ENCODE data around the gene EDN2.

EDN2 gene

DNA sequence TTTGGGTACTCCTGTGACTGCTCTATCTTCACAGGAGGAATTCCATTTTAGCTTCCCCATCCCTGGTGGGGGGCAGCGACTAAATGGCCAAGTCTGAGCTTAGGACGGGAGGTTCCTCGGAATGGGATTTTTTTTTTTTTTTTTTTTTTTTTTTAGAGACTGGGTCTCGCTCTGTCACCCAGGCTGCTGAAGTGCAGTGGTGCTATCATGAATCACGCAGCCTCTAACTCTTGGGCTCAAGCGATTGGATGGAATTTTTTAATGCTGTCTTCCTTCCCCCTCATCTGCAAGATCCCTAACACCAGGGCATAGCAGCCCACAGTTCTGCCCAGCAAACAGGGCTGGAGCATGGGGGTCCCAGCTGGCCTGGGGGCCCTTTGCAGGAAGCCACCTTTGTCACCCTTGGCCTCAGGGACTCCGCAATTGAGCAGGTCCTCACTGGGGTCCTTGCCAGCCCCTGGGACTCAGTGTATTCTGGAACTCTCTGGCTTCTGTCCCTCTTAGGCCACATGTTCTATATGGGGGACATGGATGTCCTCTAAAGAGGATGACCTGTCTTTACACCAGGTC lies 13.1 kb upstream of the EDN2 start:
- FAIRE-seq, result no peak

DNA sequence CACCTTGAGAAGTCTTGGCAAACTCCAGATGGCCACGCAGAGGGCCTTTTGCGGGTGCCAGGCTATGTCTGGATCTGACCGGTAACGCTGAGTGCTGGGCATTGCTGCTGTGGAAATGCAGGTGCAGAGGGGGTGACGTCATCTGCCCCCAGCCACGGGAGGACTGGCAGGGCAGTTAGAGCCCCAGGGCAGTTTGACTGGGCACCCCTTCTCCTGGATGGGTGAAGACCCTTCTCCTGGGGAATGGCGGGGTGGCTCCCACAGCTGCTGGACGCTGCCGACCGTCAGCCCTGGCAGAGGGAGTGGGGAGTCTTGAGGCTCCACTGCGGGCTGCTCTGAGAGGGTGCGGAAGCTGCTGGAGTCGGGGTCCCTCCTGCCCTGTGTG lies 12.6 kb upstream of the EDN2 start:
- no peak for FAIRE-seq

DNA sequence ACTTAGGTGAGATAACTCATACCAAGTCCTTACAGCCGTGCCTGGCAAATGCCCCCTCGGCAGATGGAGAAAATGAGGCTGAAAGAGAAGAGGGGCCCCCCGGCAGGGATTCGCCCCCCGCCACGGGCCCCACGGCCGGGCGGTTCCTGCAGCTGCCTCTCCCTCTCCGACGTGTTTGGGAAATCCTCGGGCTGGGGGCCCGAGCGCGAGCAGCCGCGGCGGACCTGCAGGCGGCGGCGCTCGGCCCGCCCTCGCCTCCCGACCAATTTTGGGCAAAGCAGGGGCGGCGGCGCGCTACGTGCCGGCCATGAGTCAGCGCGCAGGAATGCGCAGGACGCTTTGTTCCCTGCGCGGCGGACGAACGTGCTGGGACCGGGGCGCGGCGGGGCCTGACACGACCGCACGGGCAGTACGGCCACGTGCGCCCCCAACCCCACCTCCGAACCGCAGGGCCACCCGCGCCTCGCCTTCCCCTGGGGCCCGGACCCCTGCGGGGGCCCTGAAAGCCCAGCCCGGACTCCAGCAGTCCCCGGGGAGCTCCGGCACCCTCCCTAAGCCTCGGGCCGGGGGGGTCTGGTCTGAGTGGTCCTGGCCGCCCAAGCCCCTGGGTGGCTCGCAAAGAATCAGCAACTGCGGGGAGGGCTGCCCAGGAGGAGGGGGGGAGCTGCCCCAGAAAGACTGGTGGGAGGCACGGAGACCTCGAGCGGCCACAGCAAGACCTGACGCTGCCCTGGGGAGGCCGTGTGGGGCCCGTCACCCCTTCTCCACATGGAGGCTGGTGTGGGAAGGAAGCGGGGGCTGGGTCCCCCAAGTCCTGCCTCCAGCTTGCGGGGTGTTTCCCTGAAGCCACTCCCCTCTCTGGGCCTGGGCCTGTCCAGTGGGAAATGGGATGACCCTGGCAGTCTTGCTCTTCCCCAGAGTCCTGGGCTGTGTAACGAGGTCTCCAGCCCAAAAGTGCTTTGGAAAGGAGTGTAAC lies 11.9 kb upstream of the EDN2 start:
- FAIRE-seq, result no peak

DNA sequence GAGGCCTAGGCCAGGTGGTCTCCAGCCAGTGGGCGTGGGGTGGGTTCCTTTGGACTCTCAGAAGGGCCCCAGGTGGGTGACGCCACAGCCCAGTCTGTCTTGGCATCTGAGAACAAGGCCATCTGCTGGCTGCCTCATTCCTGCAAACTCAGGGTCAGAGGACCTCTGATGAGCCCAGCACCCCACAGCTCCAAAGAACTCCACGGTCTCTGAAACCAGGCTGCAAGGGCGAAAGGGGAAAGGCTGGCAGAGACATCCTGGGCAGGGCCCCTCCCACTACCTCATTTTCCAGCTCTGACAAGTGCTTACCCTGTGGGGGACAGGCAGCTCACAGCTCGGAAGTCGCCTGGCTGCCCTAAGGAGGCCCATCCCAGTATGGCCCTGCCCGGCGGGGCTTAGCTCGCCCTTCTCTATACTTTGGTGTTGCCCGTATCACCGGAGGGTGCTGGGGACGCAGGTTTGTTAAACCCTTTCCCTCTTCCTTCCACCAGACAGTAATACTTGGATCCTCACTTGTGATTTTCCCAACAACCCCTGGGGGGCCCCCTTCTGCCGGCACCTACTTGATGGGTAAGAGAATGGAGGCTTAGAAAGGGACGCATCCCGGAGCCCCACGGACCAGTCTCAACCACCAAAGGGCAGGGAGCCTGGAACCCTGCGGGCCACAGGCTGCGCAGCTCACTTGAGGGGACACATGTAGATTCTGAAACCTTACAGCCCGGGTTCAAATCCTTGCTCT lies 10.9 kb upstream of the EDN2 start:
- no peak for FAIRE-seq

DNA sequence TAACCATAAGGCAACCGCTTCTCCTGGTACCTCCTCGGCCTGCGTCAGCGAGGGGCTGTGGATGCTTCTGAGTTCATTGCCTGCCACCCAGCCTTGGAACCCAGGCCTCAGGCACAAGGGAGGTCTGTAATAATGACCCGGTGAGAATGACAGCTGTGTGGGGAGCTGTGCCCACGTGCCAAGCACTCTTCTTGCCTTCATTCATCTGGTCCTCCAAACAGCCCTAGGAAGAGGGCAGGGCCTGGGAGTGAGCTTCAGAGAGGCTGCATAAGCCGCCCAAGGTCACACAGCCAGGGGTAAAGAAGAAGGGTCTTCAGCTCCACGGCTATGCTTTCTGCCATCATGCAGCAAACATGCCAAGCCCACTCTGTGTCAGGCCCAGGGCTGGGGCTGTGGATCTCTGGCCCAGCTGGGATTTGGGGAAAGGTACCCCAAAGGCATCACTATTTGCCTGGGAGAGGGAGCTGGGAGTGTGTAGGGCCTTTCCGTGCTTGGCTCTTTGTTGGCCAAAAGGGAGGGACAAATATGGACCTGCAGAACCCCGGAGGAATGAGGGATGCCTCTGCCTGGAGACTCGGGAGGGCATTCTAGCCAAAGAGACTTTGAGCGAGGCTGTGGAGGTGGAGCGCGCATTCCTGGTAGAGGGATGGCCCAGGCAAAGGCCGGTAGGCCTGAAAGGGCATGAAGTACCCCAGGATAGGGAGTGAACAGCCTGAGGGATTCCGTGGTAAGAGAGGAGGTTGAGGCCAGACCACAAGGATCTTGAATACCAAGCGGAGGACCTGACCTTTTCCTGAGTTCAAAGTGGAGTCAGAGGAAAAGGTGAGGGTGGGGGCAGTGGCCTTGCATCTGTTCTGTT lies 10.1 kb upstream of the EDN2 start:
- FAIRE-seq, result no peak

DNA sequence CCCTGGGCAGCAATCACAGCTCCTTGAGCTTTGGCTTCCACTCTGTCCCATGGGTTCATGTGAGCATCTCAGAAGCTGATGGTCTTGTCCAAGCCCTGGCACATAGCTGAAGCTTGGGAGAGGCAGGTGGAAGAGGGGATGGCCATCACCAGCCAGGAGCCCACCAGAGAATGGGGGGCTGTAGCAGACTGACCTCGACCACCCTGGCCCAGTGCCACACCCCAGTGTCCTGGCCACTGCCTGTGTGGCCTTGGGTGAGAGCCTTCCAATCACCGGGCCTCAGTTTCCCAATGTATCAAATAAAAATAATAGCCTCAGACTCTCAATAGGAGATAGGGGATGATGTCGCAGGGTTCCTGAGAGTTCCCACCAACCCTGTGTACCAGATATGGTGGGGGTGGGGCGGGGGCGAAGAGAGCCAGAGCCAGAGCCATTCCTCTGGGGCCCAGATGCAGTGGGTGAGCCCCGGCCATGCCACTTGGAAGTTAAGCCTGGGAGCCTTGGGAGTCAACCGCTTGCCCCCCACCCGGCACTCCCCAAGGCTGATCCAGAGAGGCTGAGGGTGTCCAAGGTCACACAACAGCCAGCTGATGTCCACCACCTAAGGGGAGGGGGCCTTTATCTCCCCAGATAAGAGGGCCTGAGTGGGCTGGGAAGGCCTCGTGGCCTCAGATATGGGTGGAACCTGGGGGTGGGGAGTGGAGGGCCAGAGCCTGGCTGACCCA lies 9.3 kb upstream of the EDN2 start:
- no peak for FAIRE-seq

DNA sequence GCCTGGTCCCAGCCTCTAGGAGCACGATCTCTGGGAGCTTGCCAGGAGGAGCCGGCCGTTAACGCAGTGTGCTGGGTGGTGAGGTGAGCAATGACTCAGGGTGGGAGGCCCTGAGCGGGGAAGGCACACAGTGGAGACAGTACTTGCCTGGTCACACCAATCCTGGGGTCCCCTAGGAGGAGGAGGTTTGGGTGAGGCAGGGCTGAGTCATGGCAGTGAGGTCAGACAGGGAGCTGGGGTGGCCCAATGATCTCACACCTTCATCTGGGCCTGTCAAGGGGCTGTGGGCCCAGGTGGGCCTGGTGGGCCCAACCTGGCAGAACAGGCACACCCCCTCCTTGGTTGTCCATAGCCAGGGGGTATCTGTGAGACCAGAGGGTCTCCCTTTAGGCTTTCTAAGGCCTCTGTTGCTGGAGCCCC lies 8.6 kb upstream of the EDN2 start:
- FAIRE-seq, result no peak

DNA sequence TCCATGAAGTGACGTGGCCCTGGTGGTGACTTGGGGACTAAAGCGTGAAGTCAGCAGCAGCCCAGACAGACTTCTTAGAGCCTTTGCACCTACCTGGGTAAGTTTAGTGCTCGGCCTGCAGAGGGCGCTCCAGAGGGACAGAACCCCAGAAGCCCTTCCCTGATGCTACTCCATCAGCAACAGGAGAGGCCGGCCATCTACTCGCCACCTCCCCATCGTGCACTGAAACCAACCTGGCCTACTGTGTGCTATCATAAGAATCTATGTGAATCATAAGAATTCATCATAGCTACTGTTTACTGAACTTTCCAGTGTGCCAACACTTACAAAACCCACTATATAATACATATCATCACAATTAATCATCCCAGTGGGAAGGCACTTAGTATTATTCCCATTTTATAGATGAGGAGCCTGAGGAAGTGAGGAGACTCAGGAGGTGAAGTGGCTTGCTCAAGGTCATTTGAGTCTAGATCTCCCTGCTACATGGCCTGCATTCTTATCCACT lies 7.9 kb upstream of the EDN2 start:
- no peak for FAIRE-seq

DNA sequence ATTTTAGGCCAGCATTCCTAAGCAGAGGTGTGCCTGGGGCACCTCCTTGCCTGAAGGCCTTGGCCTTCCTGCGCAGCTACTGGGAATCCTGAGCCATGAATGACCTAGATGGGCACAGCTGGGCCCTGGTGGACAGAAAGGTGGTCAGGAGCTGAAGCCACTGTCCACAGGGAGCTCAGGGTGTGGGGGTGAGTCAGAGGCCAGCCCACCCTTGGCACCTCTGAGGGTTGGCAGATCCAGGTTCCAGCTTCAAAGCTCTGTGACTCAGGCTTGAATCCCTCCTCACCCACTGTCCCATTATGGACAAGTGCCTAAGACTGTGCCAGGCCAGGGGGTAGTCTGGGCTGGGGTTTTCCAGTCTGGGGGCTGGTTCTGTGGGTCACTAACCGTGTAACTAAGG lies 6.4 kb upstream of the EDN2 start:
- no peak for FAIRE-seq

DNA sequence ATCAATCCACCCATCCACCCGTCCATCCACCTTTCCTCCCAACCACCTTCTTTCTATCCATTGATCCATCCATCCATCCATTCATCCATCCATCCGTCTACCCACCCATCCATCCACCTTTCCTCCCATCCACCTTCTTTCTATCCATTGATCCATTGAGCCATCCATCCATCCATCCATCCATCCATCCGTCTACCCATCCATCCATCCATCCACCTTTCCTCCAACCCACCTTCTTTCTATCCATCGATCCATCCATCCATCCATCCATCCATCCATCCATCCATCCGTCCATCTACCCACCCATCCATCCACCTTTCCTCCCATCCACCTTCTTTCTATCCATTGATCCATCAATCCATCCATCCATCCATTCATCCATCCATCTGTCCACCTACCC lies 5.1 kb upstream of the EDN2 start:
- FAIRE-seq, result no peak

DNA sequence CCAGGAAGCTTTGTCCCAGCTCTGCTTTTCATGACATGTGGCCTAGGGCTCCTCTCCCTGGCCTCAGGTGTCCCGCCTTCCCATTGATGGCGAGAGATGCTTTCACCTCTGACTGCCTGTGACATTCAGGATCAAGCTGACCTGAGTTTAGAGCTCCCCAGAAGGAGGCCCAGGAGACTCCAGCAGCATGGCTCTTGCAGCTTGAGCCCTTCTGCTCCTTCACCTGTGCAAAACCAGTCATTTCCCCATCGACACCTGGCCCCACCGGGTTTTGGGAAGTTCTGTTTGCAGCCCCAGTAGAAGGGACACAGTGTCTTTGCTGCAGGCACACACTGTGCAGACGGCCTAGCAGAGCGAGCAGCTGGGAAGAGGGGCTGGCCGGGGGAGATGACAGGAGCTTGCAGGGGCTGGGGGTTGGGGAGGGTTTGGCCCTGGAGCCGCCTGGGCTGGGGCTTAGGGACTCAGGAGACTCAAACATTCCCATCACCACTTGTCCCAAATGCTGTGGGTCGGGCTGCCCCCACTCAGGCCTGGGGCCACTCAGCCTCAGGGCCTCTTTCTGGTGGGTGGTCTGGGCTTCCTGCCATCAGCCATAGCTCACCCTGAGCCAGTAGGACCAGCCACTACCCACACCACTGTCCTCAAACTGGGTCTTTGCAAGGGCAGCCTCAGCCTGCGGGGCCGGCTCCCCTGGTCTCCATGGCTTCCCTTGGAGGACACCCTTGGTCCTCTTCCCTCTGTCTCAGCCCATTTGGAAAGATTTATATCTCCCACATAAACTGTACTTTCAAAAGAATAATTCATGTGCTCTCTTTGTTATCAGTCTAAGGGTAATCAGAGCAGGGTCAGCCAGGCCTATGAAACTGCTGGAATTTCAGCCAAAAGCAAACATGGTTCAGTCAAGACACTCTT lies 3.8 kb upstream of the EDN2 start:
- no peak for FAIRE-seq

DNA sequence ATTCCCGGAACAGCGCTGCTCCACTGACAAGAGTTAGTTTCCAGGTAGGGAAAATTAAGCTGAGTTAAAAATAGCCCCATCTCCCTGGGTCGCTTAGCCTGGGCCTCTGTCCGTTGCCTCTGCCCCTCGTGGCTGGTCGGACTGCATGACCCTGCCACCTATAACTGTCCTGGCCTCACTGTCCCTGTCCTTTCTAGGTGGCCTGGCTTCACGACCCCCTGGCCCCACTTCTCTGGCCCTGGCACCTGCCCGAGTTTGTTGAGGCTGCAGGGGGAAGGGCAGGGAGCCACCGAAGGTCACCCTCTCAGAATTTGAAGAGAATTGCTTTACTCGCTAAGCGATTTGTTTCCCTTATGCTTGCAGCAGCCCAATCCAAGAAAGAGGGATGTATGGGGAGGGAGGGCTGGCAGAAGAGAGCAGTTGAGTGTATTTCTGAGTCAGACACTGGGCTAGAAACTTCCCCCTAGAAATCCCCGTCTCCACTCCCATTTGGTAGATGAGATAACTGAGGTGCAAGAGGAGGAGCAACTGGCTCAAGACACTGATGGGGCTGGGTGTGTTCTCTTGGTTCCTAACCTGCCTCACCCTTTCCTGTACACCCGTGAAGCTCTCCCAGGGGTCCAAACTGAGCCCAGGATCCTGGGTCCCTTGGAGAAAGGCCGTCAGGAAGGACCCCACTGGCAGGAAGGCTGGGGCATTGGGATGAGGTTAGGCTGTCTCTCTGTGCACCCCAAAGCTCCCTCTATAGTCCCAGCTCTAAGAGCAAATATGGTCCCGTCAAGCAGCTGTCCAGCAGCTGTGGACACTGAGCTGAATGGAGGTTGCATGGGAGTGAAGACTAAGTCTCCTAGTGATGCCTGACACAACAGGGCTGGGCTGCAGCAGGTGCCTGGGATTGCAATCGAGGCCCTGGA lies 2.9 kb upstream of the EDN2 start:
- FAIRE-seq, result no peak

DNA sequence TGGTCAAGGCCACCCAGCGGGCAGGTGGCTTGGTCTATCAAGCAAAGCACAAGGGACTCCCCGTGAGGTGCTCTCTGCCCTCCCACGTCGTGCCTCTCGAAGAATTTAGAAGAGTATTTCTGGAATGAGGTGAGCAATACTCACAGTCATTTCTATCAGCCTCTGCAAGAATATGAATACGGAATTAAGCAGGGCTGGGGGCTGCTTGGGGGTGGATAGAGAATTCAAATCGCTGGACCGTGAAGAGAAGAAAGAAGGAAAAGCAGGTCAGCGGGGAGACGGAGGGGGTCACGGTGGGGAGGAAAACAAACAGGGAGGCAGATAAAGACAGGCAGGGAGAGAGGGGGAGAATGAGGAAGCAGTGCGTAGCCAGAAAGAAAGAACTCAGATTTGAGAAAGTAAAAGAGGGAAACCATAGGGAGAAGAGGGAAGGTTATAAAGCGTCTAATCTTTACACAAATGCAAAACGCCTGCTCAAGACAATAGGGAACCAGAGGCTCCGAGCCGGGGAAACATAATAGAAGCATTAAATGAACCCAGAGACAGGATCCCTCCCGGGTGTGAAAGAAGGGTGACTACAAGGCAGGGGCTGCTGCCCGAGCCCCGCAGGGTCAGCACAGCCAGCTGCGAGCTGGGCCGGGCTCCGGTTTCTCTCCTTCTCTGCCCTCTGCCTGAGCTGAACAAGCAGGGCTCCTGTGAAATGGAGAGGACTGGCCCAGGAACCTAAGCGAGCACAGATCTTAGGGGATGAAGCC lies 2.1 kb upstream of the EDN2 start:
- FAIRE-seq, result no peak

DNA sequence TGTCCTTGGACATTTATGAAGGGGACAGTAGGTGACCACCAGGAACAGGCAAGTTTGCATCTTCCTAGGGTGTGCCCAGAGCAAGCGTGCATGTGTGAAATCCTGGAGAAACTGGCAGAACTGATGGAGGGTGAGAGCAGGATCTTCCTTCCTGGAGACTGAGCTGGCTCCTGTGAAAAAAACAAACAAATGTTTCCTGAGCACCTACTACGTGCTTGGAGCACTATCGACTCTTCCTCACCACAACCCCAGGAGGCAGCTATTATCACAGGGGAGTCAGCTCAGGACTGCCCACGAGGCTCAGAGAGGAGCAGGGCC lies 1.5 kb upstream of the EDN2 start:
- FAIRE-seq, result no peak

DNA sequence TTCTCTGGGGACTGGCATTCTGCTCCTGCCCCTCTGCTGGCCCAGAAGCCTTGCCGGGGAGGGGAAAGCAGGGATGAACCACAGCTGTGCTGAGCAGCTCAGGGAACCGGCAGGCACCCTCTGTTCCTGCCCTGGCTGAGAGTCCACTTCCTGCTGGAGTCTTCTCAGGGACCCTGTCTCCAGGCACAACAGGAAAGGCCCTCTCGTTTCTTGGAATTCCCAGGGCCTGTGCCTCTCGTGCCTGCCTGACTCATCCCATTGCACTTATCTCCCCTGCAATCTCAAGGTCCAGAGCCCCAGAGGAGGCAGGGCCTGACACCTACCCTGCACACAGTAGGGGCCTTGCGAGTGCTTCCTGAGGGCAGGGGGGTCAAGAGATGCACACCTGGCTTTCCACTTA lies 1.1 kb upstream of the EDN2 start:
- no peak for FAIRE-seq

DNA sequence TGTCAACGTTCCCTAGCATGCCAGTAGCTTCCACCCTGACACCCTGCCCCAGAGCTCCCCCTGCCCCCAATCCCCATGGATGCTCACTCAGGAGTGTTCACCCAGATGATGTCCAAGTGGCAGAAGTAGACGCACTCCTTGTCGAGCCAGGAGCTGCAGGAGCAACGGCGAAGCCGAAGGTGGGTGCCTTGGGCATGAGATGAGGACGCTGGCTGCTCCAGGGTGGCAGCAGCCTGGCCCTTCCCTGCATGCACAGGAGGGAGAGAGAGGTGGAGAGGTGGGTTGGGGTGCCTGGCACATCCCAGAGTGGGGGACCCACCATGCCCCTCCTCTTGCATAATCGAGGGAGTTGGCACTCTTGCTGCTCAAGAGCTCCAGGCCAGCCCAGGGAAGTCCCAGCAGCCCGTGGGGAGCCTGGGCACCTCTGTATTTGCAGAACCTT lies 502 bp downstream of the EDN2 start:
- FAIRE-seq, result no peak

DNA sequence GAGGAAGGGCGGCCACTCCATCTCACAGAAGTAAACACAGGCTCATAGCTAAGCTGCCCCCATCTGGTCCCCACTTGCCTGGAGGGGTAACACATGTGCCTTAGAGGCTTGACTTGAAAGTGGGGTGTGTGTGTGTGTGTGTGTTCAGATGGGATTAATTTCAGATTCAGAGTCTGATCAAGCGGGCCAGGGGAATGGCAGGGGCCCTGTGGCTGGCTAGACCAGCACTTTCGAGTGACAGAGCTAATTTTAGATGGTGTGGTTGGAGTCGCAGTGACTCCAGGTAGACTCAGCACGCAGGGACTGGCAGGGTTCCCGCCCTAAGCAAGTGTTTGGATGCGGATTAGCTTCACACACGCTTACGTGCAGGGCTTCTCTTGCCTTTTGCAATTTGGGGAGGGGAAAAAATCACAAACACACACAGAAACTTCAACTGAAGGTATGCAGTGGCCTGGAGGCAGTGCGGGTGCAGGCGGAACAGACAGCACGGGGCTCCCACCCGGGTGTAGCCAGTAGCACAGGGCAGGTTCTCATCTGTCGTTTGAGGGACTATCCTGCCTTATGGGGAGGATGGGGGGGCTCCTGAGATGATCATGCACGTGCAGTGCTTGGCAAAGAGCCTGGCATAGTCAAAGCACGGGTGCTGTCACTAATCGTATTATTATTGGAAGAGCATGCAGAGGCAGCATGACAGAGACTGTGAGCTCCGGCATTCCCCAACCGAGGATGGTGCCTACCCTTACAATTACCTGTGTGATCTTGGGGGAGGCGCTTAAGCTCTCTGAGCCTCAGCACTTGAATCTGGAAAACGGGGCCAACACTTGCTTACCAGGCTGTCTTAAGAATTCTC lies 1.3 kb downstream of the EDN2 start:
- FAIRE-seq, result no peak

Data from islet of Langerhans (tissue), 1 donor.